SK-N-SH treated with all-trans-retinoic acid at 6 μM for 48 hours (cell line): ENCODE data around the gene KATNIP.

Experiments
- ARNTL ChIP-seq: fragments of 450-650 bp; formaldehyde crosslinking; IDR thresholded peaks from 2 replicates; pipeline ENCODE4 v1.5.0; 2020; ENCODE audit warnings: low read depth, mild to moderate bottlenecking, moderate library complexity, borderline replicate concordance
- CSDC2 ChIP-seq: fragments of 250-450 bp; sonication (Bioruptor Pico); IDR thresholded peaks from 2 replicates; pipeline ENCODE4 v1.5.0; 2020; ENCODE audit warnings: mild to moderate bottlenecking, moderate library complexity
- GLIS3 ChIP-seq: fragments of 250-450 bp; sonication (Bioruptor Pico); IDR thresholded peaks from 2 replicates; pipeline ENCODE4 v1.5.0; 2020; ENCODE audit warnings: mild to moderate bottlenecking, moderate library complexity
- RARB ChIP-seq: fragments of 250-450 bp; sonication (Bioruptor Pico); IDR thresholded peaks from 2 replicates; pipeline ENCODE4 v1.8.0; 2021; ENCODE audit warnings: mild to moderate bottlenecking, moderate library complexity
- TCF4 ChIP-seq: fragments of 250-450 bp; sonication (Bioruptor Pico); IDR thresholded peaks from 2 replicates; pipeline ENCODE4 v1.8.0; 2021; ENCODE audit warnings: mild to moderate bottlenecking, moderate library complexity, borderline replicate concordance
- TOX ChIP-seq: fragments of 250-450 bp; sonication (Bioruptor Pico); IDR thresholded peaks from 2 replicates; pipeline ENCODE4 v1.8.0; 2021; ENCODE audit warnings: mild to moderate bottlenecking, moderate library complexity, borderline replicate concordance
- ZFP3 ChIP-seq: fragments of 250-450 bp; sonication (Bioruptor Pico); IDR thresholded peaks from 2 replicates; pipeline ENCODE4 v1.5.0; 2020; ENCODE audit warnings: mild to moderate bottlenecking, moderate library complexity
- ZNF70 ChIP-seq: fragments of 450-650 bp; formaldehyde crosslinking; IDR thresholded peaks from 2 replicates; pipeline ENCODE4 v1.5.0; 2020; ENCODE audit warnings: mild to moderate bottlenecking, moderate library complexity
- TF ChIP-seq, protein P1 (sequence below): fragments of 250-450 bp; sonication (Bioruptor Pico); IDR thresholded peaks from 2 replicates; pipeline ENCODE4 v1.8.0; 2020; ENCODE audit warnings: mild to moderate bottlenecking, moderate library complexity, borderline replicate concordance
- TF ChIP-seq, protein P2 (sequence below): fragments of 250-450 bp; sonication (Bioruptor Pico); IDR thresholded peaks from 2 replicates; pipeline ENCODE4 v1.5.0; 2020; ENCODE audit warnings: mild to moderate bottlenecking, moderate library complexity
- TF ChIP-seq, protein P3 (sequence below): fragments of 250-450 bp; sonication (Bioruptor Pico); IDR thresholded peaks from 2 replicates; pipeline ENCODE4 v1.8.0; 2021; ENCODE audit warnings: low read depth, mild to moderate bottlenecking, moderate library complexity, borderline replicate concordance
- TF ChIP-seq, protein P4 (sequence below): fragments of 250-450 bp; sonication (Bioruptor Pico); IDR thresholded peaks from 2 replicates; pipeline ENCODE4 v1.5.1; 2021; ENCODE audit warnings: mild to moderate bottlenecking, moderate library complexity
- TF ChIP-seq, protein P5 (sequence below): fragments of 250-450 bp; sonication (Bioruptor Pico); IDR thresholded peaks from 2 replicates; pipeline ENCODE4 v1.5.1; 2020; ENCODE audit warnings: low read depth, mild to moderate bottlenecking, moderate library complexity

DNA sequence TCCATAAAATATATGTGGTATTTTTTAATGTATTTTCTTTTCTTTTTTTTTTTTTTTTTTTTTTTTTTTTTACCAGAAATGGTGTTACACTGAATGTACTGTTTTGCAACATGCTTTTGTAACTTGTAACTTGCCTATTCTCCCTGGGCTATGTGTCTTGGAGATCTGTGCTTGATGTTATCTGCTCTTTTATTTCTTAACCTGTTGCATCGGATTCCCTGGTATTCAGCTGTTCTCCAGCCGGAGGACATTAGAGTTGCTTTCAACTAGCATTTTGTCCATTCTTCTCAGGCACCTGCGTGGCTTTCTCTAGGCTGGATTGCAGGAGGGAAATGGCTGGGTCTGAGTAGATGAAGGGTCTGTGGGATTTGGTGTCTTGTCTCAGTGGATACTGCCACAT is 47.4 kb downstream of the KATNIP start:
- TF ChIP-seq, protein P1, sequence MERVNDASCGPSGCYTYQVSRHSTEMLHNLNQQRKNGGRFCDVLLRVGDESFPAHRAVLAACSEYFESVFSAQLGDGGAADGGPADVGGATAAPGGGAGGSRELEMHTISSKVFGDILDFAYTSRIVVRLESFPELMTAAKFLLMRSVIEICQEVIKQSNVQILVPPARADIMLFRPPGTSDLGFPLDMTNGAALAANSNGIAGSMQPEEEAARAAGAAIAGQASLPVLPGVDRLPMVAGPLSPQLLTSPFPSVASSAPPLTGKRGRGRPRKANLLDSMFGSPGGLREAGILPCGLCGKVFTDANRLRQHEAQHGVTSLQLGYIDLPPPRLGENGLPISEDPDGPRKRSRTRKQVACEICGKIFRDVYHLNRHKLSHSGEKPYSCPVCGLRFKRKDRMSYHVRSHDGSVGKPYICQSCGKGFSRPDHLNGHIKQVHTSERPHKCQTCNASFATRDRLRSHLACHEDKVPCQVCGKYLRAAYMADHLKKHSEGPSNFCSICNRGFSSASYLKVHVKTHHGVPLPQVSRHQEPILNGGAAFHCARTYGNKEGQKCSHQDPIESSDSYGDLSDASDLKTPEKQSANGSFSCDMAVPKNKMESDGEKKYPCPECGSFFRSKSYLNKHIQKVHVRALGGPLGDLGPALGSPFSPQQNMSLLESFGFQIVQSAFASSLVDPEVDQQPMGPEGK (CRISPR knock-in tag) = no peak
- no peak for TF ChIP-seq ZFP3 (CRISPR knock-in tag)
- TF ChIP-seq ZNF70 = no peak
- no peak for TF ChIP-seq GLIS3 (CRISPR knock-in tag)
- TF ChIP-seq, protein P2, sequence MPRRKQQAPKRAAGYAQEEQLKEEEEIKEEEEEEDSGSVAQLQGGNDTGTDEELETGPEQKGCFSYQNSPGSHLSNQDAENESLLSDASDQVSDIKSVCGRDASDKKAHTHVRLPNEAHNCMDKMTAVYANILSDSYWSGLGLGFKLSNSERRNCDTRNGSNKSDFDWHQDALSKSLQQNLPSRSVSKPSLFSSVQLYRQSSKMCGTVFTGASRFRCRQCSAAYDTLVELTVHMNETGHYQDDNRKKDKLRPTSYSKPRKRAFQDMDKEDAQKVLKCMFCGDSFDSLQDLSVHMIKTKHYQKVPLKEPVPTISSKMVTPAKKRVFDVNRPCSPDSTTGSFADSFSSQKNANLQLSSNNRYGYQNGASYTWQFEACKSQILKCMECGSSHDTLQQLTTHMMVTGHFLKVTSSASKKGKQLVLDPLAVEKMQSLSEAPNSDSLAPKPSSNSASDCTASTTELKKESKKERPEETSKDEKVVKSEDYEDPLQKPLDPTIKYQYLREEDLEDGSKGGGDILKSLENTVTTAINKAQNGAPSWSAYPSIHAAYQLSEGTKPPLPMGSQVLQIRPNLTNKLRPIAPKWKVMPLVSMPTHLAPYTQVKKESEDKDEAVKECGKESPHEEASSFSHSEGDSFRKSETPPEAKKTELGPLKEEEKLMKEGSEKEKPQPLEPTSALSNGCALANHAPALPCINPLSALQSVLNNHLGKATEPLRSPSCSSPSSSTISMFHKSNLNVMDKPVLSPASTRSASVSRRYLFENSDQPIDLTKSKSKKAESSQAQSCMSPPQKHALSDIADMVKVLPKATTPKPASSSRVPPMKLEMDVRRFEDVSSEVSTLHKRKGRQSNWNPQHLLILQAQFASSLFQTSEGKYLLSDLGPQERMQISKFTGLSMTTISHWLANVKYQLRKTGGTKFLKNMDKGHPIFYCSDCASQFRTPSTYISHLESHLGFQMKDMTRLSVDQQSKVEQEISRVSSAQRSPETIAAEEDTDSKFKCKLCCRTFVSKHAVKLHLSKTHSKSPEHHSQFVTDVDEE = no peak
- no peak for TF ChIP-seq RARB (CRISPR knock-in tag)
- TF ChIP-seq CSDC2 (CRISPR knock-in tag) = no peak
- TF ChIP-seq TCF4 (CRISPR knock-in tag) = no peak
- TF ChIP-seq TOX (CRISPR knock-in tag) = no peak
- TF ChIP-seq ARNTL = no peak
- TF ChIP-seq, protein P3, sequence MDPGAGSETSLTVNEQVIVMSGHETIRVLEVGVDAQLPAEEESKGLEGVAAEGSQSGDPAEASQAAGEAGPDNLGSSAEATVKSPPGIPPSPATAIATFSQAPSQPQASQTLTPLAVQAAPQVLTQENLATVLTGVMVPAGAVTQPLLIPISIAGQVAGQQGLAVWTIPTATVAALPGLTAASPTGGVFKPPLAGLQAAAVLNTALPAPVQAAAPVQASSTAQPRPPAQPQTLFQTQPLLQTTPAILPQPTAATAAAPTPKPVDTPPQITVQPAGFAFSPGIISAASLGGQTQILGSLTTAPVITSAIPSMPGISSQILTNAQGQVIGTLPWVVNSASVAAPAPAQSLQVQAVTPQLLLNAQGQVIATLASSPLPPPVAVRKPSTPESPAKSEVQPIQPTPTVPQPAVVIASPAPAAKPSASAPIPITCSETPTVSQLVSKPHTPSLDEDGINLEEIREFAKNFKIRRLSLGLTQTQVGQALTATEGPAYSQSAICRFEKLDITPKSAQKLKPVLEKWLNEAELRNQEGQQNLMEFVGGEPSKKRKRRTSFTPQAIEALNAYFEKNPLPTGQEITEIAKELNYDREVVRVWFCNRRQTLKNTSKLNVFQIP (CRISPR knock-in tag) = no peak
- TF ChIP-seq, protein P4, sequence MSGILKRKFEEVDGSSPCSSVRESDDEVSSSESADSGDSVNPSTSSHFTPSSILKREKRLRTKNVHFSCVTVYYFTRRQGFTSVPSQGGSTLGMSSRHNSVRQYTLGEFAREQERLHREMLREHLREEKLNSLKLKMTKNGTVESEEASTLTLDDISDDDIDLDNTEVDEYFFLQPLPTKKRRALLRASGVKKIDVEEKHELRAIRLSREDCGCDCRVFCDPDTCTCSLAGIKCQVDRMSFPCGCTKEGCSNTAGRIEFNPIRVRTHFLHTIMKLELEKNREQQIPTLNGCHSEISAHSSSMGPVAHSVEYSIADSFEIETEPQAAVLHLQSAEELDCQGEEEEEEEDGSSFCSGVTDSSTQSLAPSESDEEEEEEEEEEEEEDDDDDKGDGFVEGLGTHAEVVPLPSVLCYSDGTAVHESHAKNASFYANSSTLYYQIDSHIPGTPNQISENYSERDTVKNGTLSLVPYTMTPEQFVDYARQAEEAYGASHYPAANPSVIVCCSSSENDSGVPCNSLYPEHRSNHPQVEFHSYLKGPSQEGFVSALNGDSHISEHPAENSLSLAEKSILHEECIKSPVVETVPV (CRISPR knock-in tag) = no peak
- TF ChIP-seq, protein P5, sequence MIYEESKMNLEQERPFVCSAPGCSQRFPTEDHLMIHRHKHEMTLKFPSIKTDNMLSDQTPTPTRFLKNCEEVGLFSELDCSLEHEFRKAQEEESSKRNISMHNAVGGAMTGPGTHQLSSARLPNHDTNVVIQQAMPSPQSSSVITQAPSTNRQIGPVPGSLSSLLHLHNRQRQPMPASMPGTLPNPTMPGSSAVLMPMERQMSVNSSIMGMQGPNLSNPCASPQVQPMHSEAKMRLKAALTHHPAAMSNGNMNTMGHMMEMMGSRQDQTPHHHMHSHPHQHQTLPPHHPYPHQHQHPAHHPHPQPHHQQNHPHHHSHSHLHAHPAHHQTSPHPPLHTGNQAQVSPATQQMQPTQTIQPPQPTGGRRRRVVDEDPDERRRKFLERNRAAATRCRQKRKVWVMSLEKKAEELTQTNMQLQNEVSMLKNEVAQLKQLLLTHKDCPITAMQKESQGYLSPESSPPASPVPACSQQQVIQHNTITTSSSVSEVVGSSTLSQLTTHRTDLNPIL (CRISPR knock-in tag) = no peak
